DOHH2 (cell line): ENCODE data around the gene TMEM151A.

Source experiments
- CTCF ChIP-seq: fragments of 200-600 bp; sonication (generic); IDR thresholded peaks from one replicate; pipeline ENCODE4 v1.5.1; 2014; ENCODE audit warnings: antibody characterized with exemption, mild to moderate bottlenecking, low read depth, low read length; ENCODE audit not compliant: poor library complexity, severe bottlenecking
- EZH2phosphoT487 ChIP-seq: fragments of 200-600 bp; sonication (generic); IDR thresholded peaks from 2 replicates; pipeline ENCODE4 v1.6.1; 2017; ENCODE audit warnings: borderline replicate concordance, mild to moderate bottlenecking, antibody characterized with exemption, low read length, moderate library complexity, mixed read lengths

- TF ChIP-seq CTCF (no peak), EZH2phosphoT487 (no peak)
Measured at GRCh38 chr11:66242095-66242765, 49.5 kb upstream of the TMEM151A start.
